ENCODE data around the gene NEK5. TPM values are rescaled to one million over a fixed set of nuclear protein-coding genes. Genes with fewer than 3 reads are reported as not detected.

NEK5 gene
- total RNA-seq, 1 donor from 2014 or later: 0.25 TPM

- no peak for DNase-seq
- Histone ChIP-seq H3K9me3 (replicated peaks) (no peaks in the 10 kb centered on the region), H3K36me3 (peaks cover 68% of the 10 kb centered on the region), H3K27me3 (ENCODE audit: low read depth) (no peaks in the 10 kb centered on the region), H3K27ac (replicated peaks) (no peak overlapping the region), H3K4me3 (no peak overlapping the region), H3K4me1 (peaks cover 4% of the 10 kb centered on the region)
- TF ChIP-seq CTCF (IDR thresholded peaks at IDR 0.05; ENCODE audit: borderline replicate concordance): no peak
- intact Hi-C loops (cut with micrococcal nuclease): no loop called here
These were observed 102.6 kb downstream of the NEK5 start for GRCh38 chr13:52026246-52026626.

- Histone ChIP-seq H3K27ac (replicated peaks) (no peak overlapping the region), H3K27me3 (ENCODE audit: low read depth) (no peaks in the 10 kb centered on the region), H3K9me3 (replicated peaks) (no peaks in the 10 kb centered on the region), H3K4me1 (peaks cover 4% of the 10 kb centered on the region), H3K4me3 (no peak overlapping the region), H3K36me3 (peaks cover 72% of the 10 kb centered on the region)
- no peak for TF ChIP-seq CTCF (IDR thresholded peaks at IDR 0.05; ENCODE audit: borderline replicate concordance)
- intact Hi-C loops (cut with micrococcal nuclease): no loop called here
- DNase-seq: no peak
These were observed 103.2 kb downstream of the NEK5 start for GRCh38 chr13:52025475-52026245.

- H3K4me1 ChIP-seq: peaks cover 7% of the 10 kb centered on the region
- no peaks in the 10 kb centered on the region for H3K9me3 ChIP-seq (replicated peaks)
- H3K27ac ChIP-seq (replicated peaks): no peak within 1 kb of the TSS
- H3K27me3 ChIP-seq (ENCODE audit: low read depth): no peaks in the 10 kb centered on the region
- TF ChIP-seq CTCF (IDR thresholded peaks at IDR 0.05; ENCODE audit: borderline replicate concordance): no peak
- intact Hi-C loops (cut with micrococcal nuclease): no loop called here
- peaks cover 84% of the 10 kb centered on the region for H3K36me3 ChIP-seq
- H3K4me3 ChIP-seq: no peak within 1 kb of the TSS
- DNase-seq: no peak
These were observed 104.4 kb downstream of the NEK5 start, which contains the start of gene UTP14C for GRCh38 chr13:52024481-52024880. UTP14C (plus strand) TSS chr13:52024691; CDS start chr13:52028805, 4,114 bp downstream.

- Histone ChIP-seq H3K4me3 (no peak overlapping the region), H3K9me3 (replicated peaks) (no peaks in the 10 kb centered on the region), H3K27me3 (ENCODE audit: low read depth) (no peaks in the 10 kb centered on the region), H3K36me3 (peaks cover 85% of the 10 kb centered on the region), H3K27ac (replicated peaks) (no peak overlapping the region), H3K4me1 (peaks cover 7% of the 10 kb centered on the region)
- DNase-seq: no peak
- intact Hi-C loops (cut with micrococcal nuclease): no loop called here
- no peak for TF ChIP-seq CTCF (IDR thresholded peaks at IDR 0.05; ENCODE audit: borderline replicate concordance)
These were observed 106.5 kb downstream of the NEK5 start for GRCh38 chr13:52022356-52022755.

- Histone ChIP-seq H3K4me3 (no peak overlapping the region), H3K27ac (replicated peaks) (no peak overlapping the region), H3K36me3 (peaks cover 75% of the 10 kb centered on the region), H3K9me3 (replicated peaks) (no peaks in the 10 kb centered on the region), H3K4me1 (peaks cover 6% of the 10 kb centered on the region), H3K27me3 (ENCODE audit: low read depth) (no peaks in the 10 kb centered on the region)
- intact Hi-C loops (cut with micrococcal nuclease): no loop called here
- DNase-seq: no peak
- no peak for TF ChIP-seq CTCF (IDR thresholded peaks at IDR 0.05; ENCODE audit: borderline replicate concordance)
These were observed 108.7 kb downstream of the NEK5 start for GRCh38 chr13:52020191-52020590.
